Thoracic aorta (tissue), 2 donors: ENCODE data around the gene SLC39A3. TPM values are rescaled to one million over a fixed set of nuclear protein-coding genes. Genes with fewer than 3 reads are reported as not detected.

Experiments used
- ATAC-seq: fragments of 150-250 bp; one replicate; pipeline ENCODE4 v1.8.0; 2017; ENCODE audit warnings: low read depth; ENCODE audit not compliant: insufficient number of reproducible peaks, low FRiP score
- DNase-seq: peaks from one replicate; pipeline ENCODE4 v3.0.0-alpha.2; 2020; ENCODE audit warnings: low spot score
- H3K27ac ChIP-seq, 2 donors: fragments of 200-600 bp; sonication (generic); 1 replicate in 1 of 2; 2 replicates in 1 of 2; pipeline ENCODE4 v1.5.1; 2016; ENCODE audit warnings: mild to moderate bottlenecking in 2 of 2, moderate library complexity in 2 of 2
- H3K27me3 ChIP-seq: fragments of 200-600 bp; sonication (generic); replicated peaks from 2 replicates; pipeline ENCODE4 v1.6.0; 2016; ENCODE audit warnings: mild to moderate bottlenecking; ENCODE audit not compliant: insufficient read depth
- H3K36me3 ChIP-seq: fragments of 200-600 bp; sonication (generic); one replicate; pipeline ENCODE4 v1.5.1; 2016
- H3K4me1 ChIP-seq, 2 donors: fragments of 200-600 bp; sonication (generic); 1 replicate in 1 of 2; 2 replicates in 1 of 2; pipeline versions ENCODE4 v1.5.1 to v1.6.0; 2016; ENCODE audit warnings: low read depth in 2 of 2, mild to moderate bottlenecking in 1 of 2; ENCODE audit not compliant: control insufficient read depth in 1 of 2
- H3K4me3 ChIP-seq: fragments of 200-600 bp; sonication (generic); 2 replicates; pipeline ENCODE4 v1.5.1; 2016; ENCODE audit warnings: mild to moderate bottlenecking
- H3K9me3 ChIP-seq: fragments of 200-600 bp; sonication (generic); 2 replicates; pipeline ENCODE4 v1.5.1; 2016
- total RNA-seq, 2 donors: library from RNA; depleted of rRNA; stranded (reverse); fragments of >200 nt; gene quantifications; one replicate each; pipeline versions ENCODE4 v1.1.0 to v1.2.3, GENCODE V29; 2016
- TF ChIP-seq, protein P1 (sequence below): fragments of 200-600 bp; sonication (generic); IDR thresholded peaks from one replicate; pipeline ENCODE4 v1.5.1; 2019; ENCODE audit warnings: antibody characterized with exemption

Gene SLC39A3
- total RNA-seq, 2 donors from 2014 or later, result 26.6 to 37.6 TPM

DNA sequence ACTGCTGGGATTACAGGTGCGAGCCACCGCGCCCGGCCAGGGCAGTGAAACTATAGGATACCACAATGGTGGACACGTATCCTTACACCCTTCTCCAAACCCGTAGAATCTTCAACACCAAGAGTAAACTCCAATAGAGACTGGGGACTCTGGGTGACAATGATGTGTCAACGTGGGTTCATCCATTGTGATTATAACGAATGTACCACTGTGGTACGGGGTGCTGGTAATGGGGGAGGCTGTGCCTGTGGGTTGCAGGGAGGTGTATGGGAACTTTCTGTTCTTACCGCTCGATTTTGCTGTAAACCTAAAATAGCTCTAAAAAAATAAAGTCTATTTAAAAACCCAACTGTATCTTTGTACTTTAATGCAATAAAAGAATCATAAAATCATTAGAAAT lies 49.0 kb downstream of the SLC39A3 start:
- Histone ChIP-seq H3K36me3 (no peaks in the 10 kb centered on the region), H3K4me1 (no peaks in the 10 kb centered on the region), H3K4me3 (no peak overlapping the region), H3K9me3 (no peaks in the 10 kb centered on the region), H3K27ac (no peak overlapping the region), H3K27me3 (no peaks in the 10 kb centered on the region)
- no peak for ATAC-seq
- no peak for DNase-seq
- TF ChIP-seq, protein P1, sequence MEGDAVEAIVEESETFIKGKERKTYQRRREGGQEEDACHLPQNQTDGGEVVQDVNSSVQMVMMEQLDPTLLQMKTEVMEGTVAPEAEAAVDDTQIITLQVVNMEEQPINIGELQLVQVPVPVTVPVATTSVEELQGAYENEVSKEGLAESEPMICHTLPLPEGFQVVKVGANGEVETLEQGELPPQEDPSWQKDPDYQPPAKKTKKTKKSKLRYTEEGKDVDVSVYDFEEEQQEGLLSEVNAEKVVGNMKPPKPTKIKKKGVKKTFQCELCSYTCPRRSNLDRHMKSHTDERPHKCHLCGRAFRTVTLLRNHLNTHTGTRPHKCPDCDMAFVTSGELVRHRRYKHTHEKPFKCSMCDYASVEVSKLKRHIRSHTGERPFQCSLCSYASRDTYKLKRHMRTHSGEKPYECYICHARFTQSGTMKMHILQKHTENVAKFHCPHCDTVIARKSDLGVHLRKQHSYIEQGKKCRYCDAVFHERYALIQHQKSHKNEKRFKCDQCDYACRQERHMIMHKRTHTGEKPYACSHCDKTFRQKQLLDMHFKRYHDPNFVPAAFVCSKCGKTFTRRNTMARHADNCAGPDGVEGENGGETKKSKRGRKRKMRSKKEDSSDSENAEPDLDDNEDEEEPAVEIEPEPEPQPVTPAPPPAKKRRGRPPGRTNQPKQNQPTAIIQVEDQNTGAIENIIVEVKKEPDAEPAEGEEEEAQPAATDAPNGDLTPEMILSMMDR, result no peak

DNA sequence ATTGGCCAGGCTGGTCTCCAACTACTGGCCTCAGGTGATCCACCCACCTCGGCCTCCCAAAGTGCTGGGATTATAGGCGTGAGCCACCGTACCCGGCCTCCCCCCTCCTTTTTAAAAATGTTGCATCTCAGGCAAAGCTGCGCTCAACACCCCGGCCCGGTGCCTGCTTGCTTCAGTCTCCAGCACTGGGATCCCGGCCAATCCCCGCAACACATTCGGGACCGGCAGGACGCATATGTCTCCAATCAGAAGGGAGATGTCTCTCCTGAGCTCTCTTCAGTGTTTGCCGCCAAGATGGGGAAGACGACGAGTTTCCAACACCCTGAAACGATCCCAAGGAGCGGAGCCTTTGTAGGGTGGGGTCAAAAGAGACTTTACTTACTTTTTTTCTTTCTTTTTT lies 53.5 kb downstream of the SLC39A3 start:
- Histone ChIP-seq H3K27ac (no peak overlapping the region), H3K9me3 (no peaks in the 10 kb centered on the region), H3K27me3 (no peaks in the 10 kb centered on the region), H3K4me1 (no peaks in the 10 kb centered on the region), H3K36me3 (no peaks in the 10 kb centered on the region), H3K4me3 (no peak overlapping the region)
- TF ChIP-seq, protein P1, result no peak
- ATAC-seq, result no peak
- DNase-seq, result no peak

GRCh38 chr19:2685204-2685704 lies 54.6 kb downstream of the SLC39A3 start:
- DNase-seq, result no peak
- Histone ChIP-seq H3K4me1 (no peaks in the 10 kb centered on the region), H3K27ac (no peak overlapping the region), H3K36me3 (no peaks in the 10 kb centered on the region), H3K9me3 (no peaks in the 10 kb centered on the region), H3K4me3 (no peak overlapping the region), H3K27me3 (no peaks in the 10 kb centered on the region)
- TF ChIP-seq, protein P1, result no peak
- ATAC-seq, result no peak

DNA sequence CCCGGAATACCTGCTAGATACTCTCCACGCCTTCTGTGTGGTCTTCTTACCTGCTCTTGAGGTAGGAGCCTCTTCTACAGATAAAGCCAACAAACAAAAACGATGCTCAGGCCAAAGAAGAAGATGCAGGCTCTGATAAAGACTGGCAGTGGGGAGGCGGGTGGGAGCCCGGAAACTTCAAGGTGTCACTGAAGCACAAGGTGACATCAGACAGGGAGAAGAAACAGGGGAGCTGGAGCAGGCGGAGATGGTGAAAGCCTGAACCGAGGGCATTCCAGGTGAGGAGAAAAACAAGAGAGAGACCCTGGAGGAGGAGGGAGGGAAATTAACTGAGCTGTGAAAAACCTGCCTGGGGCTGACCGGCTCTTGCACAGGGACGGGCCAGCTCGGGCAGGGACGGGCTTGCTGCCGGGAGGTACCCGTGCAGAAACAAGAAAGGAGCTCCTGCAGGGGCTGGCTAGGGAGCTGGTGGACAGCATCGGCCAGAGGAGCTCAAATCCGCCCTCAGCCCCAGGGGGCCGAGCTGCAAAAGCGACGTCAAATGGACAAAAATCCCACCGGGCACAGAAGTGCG lies 56.3 kb downstream of the SLC39A3 start:
- H3K4me3 ChIP-seq, result no peak overlapping the region
- TF ChIP-seq, protein P1, result no peak
- H3K27ac ChIP-seq, result no peak overlapping the region
- no peaks in the 10 kb centered on the region for H3K27me3 ChIP-seq
- no peaks in the 10 kb centered on the region for H3K9me3 ChIP-seq
- no peaks in the 10 kb centered on the region for H3K36me3 ChIP-seq
- ATAC-seq, result no peak
- H3K4me1 ChIP-seq, result no peaks in the 10 kb centered on the region
- no peak for DNase-seq

Other genes starting within 250 kb of the SLC39A3 start
- gene GNG7, start 37.3 kb downstream of the SLC39A3 start, total RNA-seq, result 1 to 10 TPM; 2.3 to 3.2 TPM
- 1 to 10 TPM in 1 of 2 donors, not detected in 1; 2.3 TPM for gene DIRAS1, start 18.6 kb downstream of the SLC39A3 start, total RNA-seq
- gene SGTA, start 43.3 kb upstream of the SLC39A3 start, total RNA-seq, result 10 to 100 TPM; 43.7 to 46.4 TPM
- gene THOP1, start 45.5 kb upstream of the SLC39A3 start, total RNA-seq, result 10 to 100 TPM; 31.3 to 55.2 TPM
- 1 to 10 TPM; 2.8 to 4.4 TPM for gene ZNF554, start 79.9 kb upstream of the SLC39A3 start, total RNA-seq
- gene ZNF555, start 101.5 kb upstream of the SLC39A3 start, total RNA-seq, result 10 to 100 TPM in 1 of 2 donors, 1 to 10 TPM in 1; 5.4 to 12.5 TPM
- gene ZNF556, start 127.3 kb upstream of the SLC39A3 start, total RNA-seq, result under 1 TPM in 1 of 2 donors, not detected in 1; 0.49 TPM
- 1 to 10 TPM; 4.0 to 4.2 TPM for gene ZNF57, start 160.9 kb upstream of the SLC39A3 start, total RNA-seq
- 1 to 10 TPM; 1.2 to 4.6 TPM for gene ZNF77, start 205.0 kb upstream of the SLC39A3 start, total RNA-seq
- gene TLE6, start 237.5 kb upstream of the SLC39A3 start, total RNA-seq, result 1 to 10 TPM; 5.3 to 7.8 TPM